ENCODE results near the gene PGA5.
"Not testable (repeated sequence)": the region's sequence is repeated elsewhere in the genome, so short reads cannot be mapped to it uniquely, and the experiment has no call there.

Gene PGA5

GRCh38 chr11:61229458-61229857, 11.5 kb upstream of the PGA5 start:
- not testable (repeated sequence) for DNase-seq

- DNase-seq = not testable (repeated sequence)
These were observed 9.9 kb upstream of the PGA5 start for GRCh38 chr11:61231033-61231432.

GRCh38 chr11:61231585-61231984, 9.4 kb upstream of the PGA5 start:
- DNase-seq = not testable (repeated sequence)

GRCh38 chr11:61232548-61233145, 8.3 kb upstream of the PGA5 start:
- not testable (repeated sequence) for DNase-seq

- not testable (repeated sequence) for DNase-seq
These were observed 3.8 kb upstream of the PGA5 start for GRCh38 chr11:61237130-61237529.

- not testable (repeated sequence) for DNase-seq
These were observed 687 bp upstream of the PGA5 start for GRCh38 chr11:61240288-61240687.

- DNase-seq = not testable (repeated sequence)
These were observed 551 bp downstream of the PGA5 start for GRCh38 chr11:61241526-61241925.

- not testable (repeated sequence) for DNase-seq
These were observed 4.4 kb downstream of the PGA5 start for GRCh38 chr11:61245284-61245964.

- not testable (repeated sequence) for DNase-seq
These were observed 7.1 kb downstream of the PGA5 start for GRCh38 chr11:61248071-61248470.

GRCh38 chr11:61249201-61249600, 8.2 kb downstream of the PGA5 start:
- DNase-seq = not testable (repeated sequence)

- DNase-seq = not testable (repeated sequence)
These were observed 10.1 kb downstream of the PGA5 start for GRCh38 chr11:61250796-61251765.

- not testable (repeated sequence) for DNase-seq
These were observed 11.4 kb downstream of the PGA5 start for GRCh38 chr11:61252332-61252731.

GRCh38 chr11:61254403-61255025, 13.5 kb downstream of the PGA5 start:
- peak; percentile 71 to 76 for DNase-seq

- no peak for DNase-seq
These were observed 15.9 kb downstream of the PGA5 start for GRCh38 chr11:61256710-61257482.

- DNase-seq = no peak
These were observed 17.6 kb downstream of the PGA5 start for GRCh38 chr11:61258546-61258945.

- DNase-seq = no peak
These were observed 18.4 kb downstream of the PGA5 start for GRCh38 chr11:61259363-61259762.

GRCh38 chr11:61264371-61264770, 23.4 kb downstream of the PGA5 start:
- DNase-seq = no peak

GRCh38 chr11:61264795-61265194, 23.8 kb downstream of the PGA5 start:
- no peak for DNase-seq

GRCh38 chr11:61265357-61265756, 24.4 kb downstream of the PGA5 start:
- DNase-seq = no peak

GRCh38 chr11:61266602-61267001, 25.6 kb downstream of the PGA5 start:
- no peak for DNase-seq

GRCh38 chr11:61267437-61267841, 26.5 kb downstream of the PGA5 start:
- no peak for DNase-seq

All from activated CD4-positive, alpha-beta T cell treated with anti-CD3 and anti-CD28 coated beads, Interleukin-2, amount 50 U/mL, for 48 hours (primary cell).